Measurements from ENCODE around the gene EHBP1. TPM values are rescaled to one million over a fixed set of nuclear protein-coding genes. Genes with fewer than 3 reads are reported as not detected.

EHBP1 gene
- polyA plus RNA-seq, 3 donors = 48.1 to 60.0 (median 55.3) TPM

GRCh38 chr2:62774555-62775366 lies 69.2 kb downstream of the EHBP1 start:
- peak; percentile 24 to 37 (median 36) for DNase-seq (ENCODE audit: low read depth in 3 of 3, low spot score in 2 of 3)

GRCh38 chr2:62775367-62775668 lies 69.8 kb downstream of the EHBP1 start:
- no peak for DNase-seq (ENCODE audit: low read depth in 3 of 3, low spot score in 2 of 3)

GRCh38 chr2:62783679-62784078 lies 78.2 kb downstream of the EHBP1 start:
- no peak for DNase-seq (ENCODE audit: low read depth in 3 of 3, low spot score in 2 of 3)

GRCh38 chr2:62784341-62784740 lies 78.8 kb downstream of the EHBP1 start:
- no peak for DNase-seq (ENCODE audit: low read depth in 3 of 3, low spot score in 2 of 3)

- no peak for DNase-seq (ENCODE audit: low read depth in 3 of 3, low spot score in 2 of 3)
Measured at GRCh38 chr2:62785216-62785615, 79.7 kb downstream of the EHBP1 start.

- DNase-seq (ENCODE audit: low read depth in 3 of 3, low spot score in 2 of 3) = no peak
Measured at GRCh38 chr2:62785810-62786597, 80.5 kb downstream of the EHBP1 start.

GRCh38 chr2:62787386-62787785 lies 81.9 kb downstream of the EHBP1 start:
- no peak for DNase-seq (ENCODE audit: low read depth in 3 of 3, low spot score in 2 of 3)

- no peak for DNase-seq (ENCODE audit: low read depth in 3 of 3, low spot score in 2 of 3)
Measured at GRCh38 chr2:62789518-62789917, 84.0 kb downstream of the EHBP1 start.

GRCh38 chr2:62789918-62790317 lies 84.4 kb downstream of the EHBP1 start:
- no peak for DNase-seq (ENCODE audit: low read depth in 3 of 3, low spot score in 2 of 3)

- no peak for DNase-seq (ENCODE audit: low read depth in 3 of 3, low spot score in 2 of 3)
Measured at GRCh38 chr2:62792408-62792807, 86.9 kb downstream of the EHBP1 start.

- DNase-seq (ENCODE audit: low read depth in 3 of 3, low spot score in 2 of 3) = no peak
Measured at GRCh38 chr2:62793213-62793612, 87.7 kb downstream of the EHBP1 start.

- DNase-seq (ENCODE audit: low read depth in 3 of 3, low spot score in 2 of 3) = peak in 2 of 3 donors; percentile 14 to 18
Measured at GRCh38 chr2:62794791-62795190, 89.3 kb downstream of the EHBP1 start.

- no peak for DNase-seq (ENCODE audit: low read depth in 3 of 3, low spot score in 2 of 3)
Measured at GRCh38 chr2:62795341-62795740, 89.8 kb downstream of the EHBP1 start.

GRCh38 chr2:62797107-62797506 lies 91.6 kb downstream of the EHBP1 start:
- no peak for DNase-seq (ENCODE audit: low read depth in 3 of 3, low spot score in 2 of 3)

- DNase-seq (ENCODE audit: low read depth in 3 of 3, low spot score in 2 of 3) = no peak
Measured at GRCh38 chr2:62800618-62801017, 95.1 kb downstream of the EHBP1 start.

GRCh38 chr2:62801110-62801509 lies 95.6 kb downstream of the EHBP1 start:
- DNase-seq (ENCODE audit: low read depth in 3 of 3, low spot score in 2 of 3) = no peak

- DNase-seq (ENCODE audit: low read depth in 3 of 3, low spot score in 2 of 3) = no peak
Measured at GRCh38 chr2:62801814-62802523, 96.5 kb downstream of the EHBP1 start.

- no peak for DNase-seq (ENCODE audit: low read depth in 3 of 3, low spot score in 2 of 3)
Measured at GRCh38 chr2:62803961-62804360, 98.4 kb downstream of the EHBP1 start.

GRCh38 chr2:62806231-62806630 lies 100.7 kb downstream of the EHBP1 start:
- no peak for DNase-seq (ENCODE audit: low read depth in 3 of 3, low spot score in 2 of 3)

- no peak for DNase-seq (ENCODE audit: low read depth in 3 of 3, low spot score in 2 of 3)
Measured at GRCh38 chr2:62808554-62808953, 103.0 kb downstream of the EHBP1 start.

- DNase-seq (ENCODE audit: low read depth in 3 of 3, low spot score in 2 of 3) = no peak
Measured at GRCh38 chr2:62811086-62811485, 105.6 kb downstream of the EHBP1 start.

All from right renal cortex interstitium (tissue), 3 donors.